Heart left ventricle (tissue), 16 donors: ENCODE data around the gene GJD3. TPM values are rescaled to one million over a fixed set of nuclear protein-coding genes. Genes with fewer than 3 reads are reported as not detected.
"Not testable (repeated sequence)": the region's sequence is repeated elsewhere in the genome, so short reads cannot be mapped to it uniquely, and the experiment has no call there.

Experiments used
- ATAC-seq, 4 donors: fragments of 200-7000 bp; cut with Tn5 transposase; one replicate each; pipeline ENCODE4 v1.9.1; 2020 to 2022; ENCODE audit warnings: moderate library complexity in 4 of 4, mild to moderate bottlenecking in 3 of 4, moderate number of reproducible peaks in 1 of 4
- DNase-seq, 5 donors: peaks; one replicate each; pipeline ENCODE4 v3.0.0-alpha.2; 2020
- H3K27ac ChIP-seq, 12 donors: fragments of 200-600 bp; sonication (generic) in 4 of 12; one replicate each; pipeline versions ENCODE4 v1.5.0 to v1.8.0; 2016 to 2022; ENCODE audit warnings: mild to moderate bottlenecking in 2 of 12
- H3K27me3 ChIP-seq, 9 donors: fragments of 200-600 bp; sonication (generic) in 2 of 9; one replicate each; pipeline versions ENCODE4 v1.5.1 to v1.8.0; 2016 to 2022; ENCODE audit warnings: mild to moderate bottlenecking in 3 of 9
- H3K36me3 ChIP-seq, 9 donors: fragments of 200-600 bp; sonication (generic) in 2 of 9; one replicate each; pipeline versions ENCODE4 v1.5.0 to v1.8.0; 2018 to 2022; ENCODE audit warnings: mild to moderate bottlenecking in 2 of 9
- H3K4me1 ChIP-seq, 12 donors: fragments of 200-600 bp; sonication (generic) in 4 of 12; one replicate each; pipeline versions ENCODE4 v1.5.0 to v1.8.0; 2016 to 2022; ENCODE audit warnings: mild to moderate bottlenecking in 3 of 12
- H3K4me3 ChIP-seq, 12 donors: fragments of 200-600 bp; sonication (generic) in 4 of 12; one replicate each; pipeline versions ENCODE4 v1.5.0 to v1.8.0; 2017 to 2022; ENCODE audit warnings: mild to moderate bottlenecking in 9 of 12, moderate library complexity in 4 of 12
- H3K9me3 ChIP-seq, 12 donors: fragments of 200-600 bp; sonication (generic) in 4 of 12; one replicate each; pipeline versions ENCODE4 v1.5.0 to v1.8.0; 2016 to 2022; ENCODE audit warnings: mild to moderate bottlenecking in 1 of 12
- CTCF ChIP-seq, 12 donors: fragments of 200-600 bp; sonication (generic) in 4 of 12; IDR thresholded peaks; one replicate each; pipeline versions ENCODE4 v1.5.0 to v1.8.0; 2018 to 2022; ENCODE audit warnings: antibody characterized with exemption in 12 of 12, mild to moderate bottlenecking in 5 of 12
- POLR2A ChIP-seq, 2 donors: fragments of 450-650 bp; IDR thresholded peaks; one replicate each; pipeline ENCODE4 v1.6.1; 2017; ENCODE audit warnings: antibody characterized with exemption in 2 of 2, mild to moderate bottlenecking in 2 of 2, moderate library complexity in 2 of 2
- WGBS, 4 donors: extraction: QIAGEN DNeasy Blood & Tissue Kit in 2 of 4; methylation state at CpG; one replicate each; pipeline versions ENCODE4 v1.1.5 to v1.1.7; 2013 to 2018; 5-methylcytosine and 5-hydroxymethylcytosine counted together
- intact Hi-C, 10 donors: fragments of 100-400 bp; cut with DNase I; formaldehyde crosslinking; loops; one replicate each; pipeline versions ENCODE4 v1.11.1 to v1.14.2; 2022
- polyA plus RNA-seq, 2 donors: library from polyadenylated mRNA; stranded (reverse); fragments of 200-250 nt; gene quantifications; one replicate each; pipeline ENCODE4 v1.2.3, GENCODE V29; 2013
- total RNA-seq, 9 donors: library from RNA; depleted of rRNA in 2 of 9; stranded (reverse); fragments of >200 nt in 2 of 9; fragmentation: NEBNext Ultra II Directional in 3 of 9; extraction: Animal tissue kit (Norgen Biotek cat#: 25700) in 3 of 9; gene quantifications; one replicate each; pipeline versions ENCODE4 v1.1.0 to v1.2.4, GENCODE V29; 2016 to 2023
- donor health status: ischemic (EF 13 %, LVEDD 7.1; RV severe dilation, severe dysfunction).
- donor health status: healthy with polysubstance abuse.
- donor health status: DM: no; HTN: yes; CAD: no.
- donor health status: DM: no; HTN: no; CAD: no.
- donor health status: ischemic (EF 25% LVEDD 6.9; RV normal size, moderate dysfunction).
- donor health status: ischemic (EF 25% LVEDD 5.7; RV mildly dilated, moderate dysfunction).
- donor health status: healthy.
- donor health status: DM: yes; HTN: yes; CAD: no.
- donor health status: ischemic (EF 35%, LVEDD 5.7; RV mildly dilated, moderate dysfunction).
- donor health status: nonischemic (EF 11% LVEDD 7.7; RV severe dilation, severe dysfunction).
- donor health status: DM: yes; HTN: yes; CAD: no.
- donor health status: PGD.
- donor health status: ischemic (EF 29% LVEDD 5.4; RV normal size, mild dysfunction).
- donor health status: nonischemic (EF 23%, LVEDD 6.1; RV moderate dilation, normal function).

GJD3 gene
- total and polyA plus RNA-seq, 11 donors = 0.30 to 8.7 (median 2.1) TPM

GRCh38 chr17:40410082-40410481 lies 45.5 kb upstream of the GJD3 start:
- no peaks in the 10 kb centered on the region for H3K27me3 ChIP-seq
- peaks cover 0 to 10% (median 0%) of the 10 kb centered on the region in 9 donors for H3K36me3 ChIP-seq
- H3K27ac ChIP-seq = no peak overlapping the region
- WGBS, 4 donors = 90 to 98% (median 95%) methylated on average over 1 of the region's 1 CpG
- ATAC-seq (no peak), DNase-seq (no peak)
- peaks cover 0 to 1% (median 0%) of the 10 kb centered on the region in 12 donors for H3K4me1 ChIP-seq
- TF ChIP-seq POLR2A (IDR thresholded peaks at IDR 0.05) (no peak), CTCF (IDR thresholded peaks at IDR 0.05) (no peak)
- H3K4me3 ChIP-seq = no peak overlapping the region
- no peaks in the 10 kb centered on the region for H3K9me3 ChIP-seq
- intact Hi-C loops = loop anchor here in 6 of 10 donors (10.0 kb wide), 3 partner anchors 105 to 215 kb away; partner anchors contain the start of gene RARA (in 4 of the 6)

- H3K4me1 ChIP-seq, H3K4me3 ChIP-seq, H3K27me3 ChIP-seq, ATAC-seq, H3K36me3 ChIP-seq, DNase-seq, H3K9me3 ChIP-seq, intact Hi-C loops, H3K27ac ChIP-seq: not testable (repeated sequence)
- 95 to 97% (median 96%) methylated on average over 4 of the region's 4 CpGs for WGBS, 4 donors
These were observed 45.0 kb upstream of the GJD3 start for GRCh38 chr17:40409540-40409939.

GRCh38 chr17:40407460-40407859 lies 42.9 kb upstream of the GJD3 start:
- peaks cover 0 to 16% (median 0%) of the 10 kb centered on the region in 9 donors for H3K36me3 ChIP-seq
- intact Hi-C loops = no loop called here
- H3K9me3 ChIP-seq = no peaks in the 10 kb centered on the region
- no peaks in the 10 kb centered on the region for H3K4me1 ChIP-seq
- TF ChIP-seq POLR2A (IDR thresholded peaks at IDR 0.05) = no peak
- TF ChIP-seq CTCF (IDR thresholded peaks at IDR 0.05) = no peak
- H3K4me3 ChIP-seq = no peak overlapping the region
- no peak overlapping the region for H3K27ac ChIP-seq
- no peaks in the 10 kb centered on the region for H3K27me3 ChIP-seq
- 94 to 98% (median 96%) methylated on average over 3 of the region's 3 CpGs for WGBS, 4 donors
- ATAC-seq (no peak), DNase-seq (no peak)

- ATAC-seq (no peak), DNase-seq (no peak)
- Histone ChIP-seq H3K4me3 (no peak overlapping the region), H3K9me3 (no peaks in the 10 kb centered on the region), H3K4me1 (no peaks in the 10 kb centered on the region), H3K27me3 (no peaks in the 10 kb centered on the region), H3K27ac (no peak overlapping the region), H3K36me3 (peaks cover 0 to 21% (median 0%) of the 10 kb centered on the region in 9 donors)
- 91 to 94% (median 92%) methylated on average over 3 of the region's 3 CpGs for WGBS, 4 donors
- intact Hi-C loops = loop anchor here in 3 of 10 donors (2.0 to 5.0 kb wide), 5 partner anchors 33 to 128 kb away; partner anchors contain the start of genes GJD3 (in 2 of the 3) and IGFBP4 (in 1 of the 3)
- TF ChIP-seq POLR2A (IDR thresholded peaks at IDR 0.05) (no peak), CTCF (IDR thresholded peaks at IDR 0.05) (no peak)
These were observed 39.5 kb upstream of the GJD3 start for GRCh38 chr17:40404003-40404402.

- Histone ChIP-seq H3K9me3 (no peaks in the 10 kb centered on the region), H3K4me3 (no peak overlapping the region), H3K27ac (no peak overlapping the region), H3K36me3 (peaks cover 0 to 21% (median 0%) of the 10 kb centered on the region in 9 donors), H3K27me3 (no peaks in the 10 kb centered on the region), H3K4me1 (no peaks in the 10 kb centered on the region)
- whole genome bisulfite sequencing, 4 donors = 68 to 95% (median 92%) methylated on average over 1 of the region's 1 CpG
- TF ChIP-seq CTCF (IDR thresholded peaks at IDR 0.05) (no peak), POLR2A (IDR thresholded peaks at IDR 0.05) (no peak)
- intact Hi-C loops = loop anchor here in 2 of 10 donors (5.0 kb wide), 4 partner anchors 40 to 130 kb away; partner anchors contain the start of genes GJD3 (in 2 of the 2) and IGFBP4 (in 1 of the 2)
- no peak for ATAC-seq
- DNase-seq = no peak
These were observed 38.1 kb upstream of the GJD3 start for GRCh38 chr17:40402668-40403067.
